Measurements from ENCODE around the gene HTD2.
"Not testable (repeated sequence)": the region's sequence is repeated elsewhere in the genome, so short reads cannot be mapped to it uniquely, and the experiment has no call there.

- not testable (repeated sequence) for TF ChIP-seq CTCF, POLR2A (IDR thresholded peaks at IDR 0.05)
Observed at GRCh38 chr3:58339146-58339545, 32.8 kb downstream of the HTD2 start.
